ENCODE data around the gene RAP2A. TPM values are rescaled to one million over a fixed set of nuclear protein-coding genes. Genes with fewer than 3 reads are reported as not detected.
A peak's percentile ranks its signal among the peaks of the same experiment; 100 is the strongest.

RAP2A gene
- total RNA-seq, 4 donors from 2014 or later, result 21.1 to 33.5 (median 26.6) TPM

- no peak for TF ChIP-seq EP300 (IDR thresholded peaks at IDR 0.05)
- TF ChIP-seq CTCF (IDR thresholded peaks at IDR 0.05), result no peak
- no peak for TF ChIP-seq POLR2AphosphoS5 (IDR thresholded peaks at IDR 0.05)
- no peak for TF ChIP-seq POLR2A (IDR thresholded peaks at IDR 0.05)
- no peaks in the 10 kb centered on the region for H3K9me3 ChIP-seq
- H3K27me3 ChIP-seq, result no peaks in the 10 kb centered on the region
- H3K4me3 ChIP-seq, result no peak overlapping the region
- peaks cover 0 to 25% (median 0%) of the 10 kb centered on the region in 3 donors for H3K4me1 ChIP-seq
- peaks cover 0 to 46% of the 10 kb centered on the region in 2 donors for H3K36me3 ChIP-seq
- peak overlapping the region in 3 of 4 donors; percentile 20 to 32 (median 30) for H3K27ac ChIP-seq
- 61 to 80% methylated on average over 1 to 4 of the region's 4 CpGs for WGBS, 2 donors (ENCODE audit: low coverage in 1 of 2)
- ATAC-seq, result peak; percentile 59
Observed at GRCh38 chr13:97386801-97387484, 47.0 kb upstream of the RAP2A start.

- peaks cover 0 to 25% (median 0%) of the 10 kb centered on the region in 3 donors for H3K4me1 ChIP-seq
- WGBS, 2 donors (ENCODE audit: low coverage in 1 of 2), result 82 to 88% methylated on average over 5 of the region's 5 CpGs
- peak overlapping the region in 3 of 4 donors; percentile 7 to 32 (median 30) for H3K27ac ChIP-seq
- ATAC-seq, result peak; percentile 55
- H3K9me3 ChIP-seq, result no peaks in the 10 kb centered on the region
- TF ChIP-seq CTCF (IDR thresholded peaks at IDR 0.05) (no peak), POLR2A (IDR thresholded peaks at IDR 0.05) (no peak), POLR2AphosphoS5 (IDR thresholded peaks at IDR 0.05) (no peak), EP300 (IDR thresholded peaks at IDR 0.05) (no peak)
- H3K27me3 ChIP-seq, result no peaks in the 10 kb centered on the region
- no peak overlapping the region for H3K4me3 ChIP-seq
- peaks cover 0 to 45% of the 10 kb centered on the region in 2 donors for H3K36me3 ChIP-seq
Observed at GRCh38 chr13:97387485-97387839, 46.5 kb upstream of the RAP2A start.

- no peaks in the 10 kb centered on the region for H3K27me3 ChIP-seq
Observed at GRCh38 chr13:97387890-97388289, 46.1 kb upstream of the RAP2A start.

GRCh38 chr13:97388373-97388772 lies 45.6 kb upstream of the RAP2A start:
- no peak for TF ChIP-seq POLR2A (IDR thresholded peaks at IDR 0.05)
- TF ChIP-seq CTCF (IDR thresholded peaks at IDR 0.05), result no peak
- TF ChIP-seq POLR2AphosphoS5 (IDR thresholded peaks at IDR 0.05), result no peak
- no peak for TF ChIP-seq EP300 (IDR thresholded peaks at IDR 0.05)
- Histone ChIP-seq H3K27ac (peak overlapping the region in 1 of 4 donors; percentile 28), H3K4me3 (no peak overlapping the region), H3K4me1 (peaks cover 0 to 25% (median 0%) of the 10 kb centered on the region in 3 donors), H3K27me3 (no peaks in the 10 kb centered on the region), H3K9me3 (no peaks in the 10 kb centered on the region), H3K36me3 (peaks cover 0 to 38% of the 10 kb centered on the region in 2 donors)
- 63 to 70% methylated on average over 3 of the region's 3 CpGs for WGBS, 2 donors (ENCODE audit: low coverage in 1 of 2)
- ATAC-seq, result no peak

More at GRCh38 chr13:97387890-97388289, 46.1 kb upstream of the RAP2A start:
- Histone ChIP-seq H3K36me3 (peaks cover 0 to 41% of the 10 kb centered on the region in 2 donors), H3K9me3 (no peaks in the 10 kb centered on the region), H3K27ac (peak overlapping the region in 2 of 4 donors; percentile 30 to 32), H3K4me1 (peaks cover 0 to 25% (median 0%) of the 10 kb centered on the region in 3 donors), H3K4me3 (no peak overlapping the region)
- TF ChIP-seq POLR2A (IDR thresholded peaks at IDR 0.05), result no peak
- TF ChIP-seq POLR2AphosphoS5 (IDR thresholded peaks at IDR 0.05), result no peak
- no peak for TF ChIP-seq EP300 (IDR thresholded peaks at IDR 0.05)
- no peak for TF ChIP-seq CTCF (IDR thresholded peaks at IDR 0.05)
- ATAC-seq, result peak; percentile 47
- 67 to 100% methylated on average over 1 of the region's 1 CpG for WGBS, 2 donors (ENCODE audit: low coverage in 1 of 2)

Measured in gastroesophageal sphincter (tissue), 4 donors.